HUES48 (cell line): Measurements from ENCODE around the gene TMEM250.
A peak's percentile ranks its signal among the peaks of the same experiment; 100 is the strongest.

Experiments used
- H3K27ac ChIP-seq: one replicate; pipeline ENCODE4 v1.7.0; 2013; ENCODE audit warnings: low read depth, low read length, inconsistent platforms
- H3K27me3 ChIP-seq: 2 replicates; pipeline ENCODE4 v1.6.1; 2013; ENCODE audit warnings: mild to moderate bottlenecking, low read length; ENCODE audit not compliant: control insufficient read depth, insufficient read depth
- H3K36me3 ChIP-seq: 2 replicates; pipeline ENCODE4 v1.6.1; 2013; ENCODE audit warnings: low read length; ENCODE audit not compliant: control insufficient read depth, insufficient read depth
- H3K4me1 ChIP-seq: 2 replicates; pipeline ENCODE4 v1.6.1; 2013; ENCODE audit warnings: mild to moderate bottlenecking, low read length; ENCODE audit not compliant: control insufficient read depth, insufficient read depth
- H3K4me3 ChIP-seq: 2 replicates; pipeline ENCODE4 v1.5.1; 2013; ENCODE audit warnings: mild to moderate bottlenecking, low read depth, low read length
- H3K9ac ChIP-seq: 2 replicates; pipeline ENCODE4 v1.6.1; 2013; ENCODE audit warnings: mild to moderate bottlenecking, low read depth, low read length, moderate library complexity
- H3K9me3 ChIP-seq: 2 replicates; pipeline ENCODE4 v1.6.1; 2013; ENCODE audit warnings: low read length; ENCODE audit not compliant: control insufficient read depth, insufficient read depth

The TMEM250 gene

DNA sequence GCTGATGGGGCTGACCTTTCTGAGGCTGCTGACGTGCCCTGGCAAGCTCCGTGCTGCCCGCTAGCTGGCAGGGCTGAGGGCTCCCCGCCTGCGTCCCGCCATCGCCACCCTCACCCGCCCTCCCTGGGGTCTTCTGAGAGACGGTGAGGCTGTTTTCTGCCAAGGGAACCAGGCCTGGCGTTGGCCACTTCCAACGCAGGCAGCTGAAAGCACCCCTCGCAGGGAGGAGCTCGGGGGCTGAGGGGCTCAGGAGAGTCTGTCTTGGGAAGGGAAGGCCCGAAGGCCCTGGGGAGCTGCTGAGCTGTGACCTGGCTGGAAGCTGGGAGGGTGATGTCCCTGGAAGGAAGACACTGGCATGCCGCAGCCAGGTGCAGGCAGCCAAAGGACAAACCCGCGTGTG is 9.8 kb upstream of the TMEM250 start:
- Histone ChIP-seq H3K4me1 (peaks cover under 1% of the 10 kb centered on the region; the same call in 1 of the 2 replicates), H3K27me3 (peaks cover 13% of the 10 kb centered on the region), H3K36me3 (no peaks in the 10 kb centered on the region), H3K4me3 (no peak overlapping the region), H3K9me3 (no peaks in the 10 kb centered on the region), H3K27ac (no peak overlapping the region), H3K9ac (no peak overlapping the region)

DNA sequence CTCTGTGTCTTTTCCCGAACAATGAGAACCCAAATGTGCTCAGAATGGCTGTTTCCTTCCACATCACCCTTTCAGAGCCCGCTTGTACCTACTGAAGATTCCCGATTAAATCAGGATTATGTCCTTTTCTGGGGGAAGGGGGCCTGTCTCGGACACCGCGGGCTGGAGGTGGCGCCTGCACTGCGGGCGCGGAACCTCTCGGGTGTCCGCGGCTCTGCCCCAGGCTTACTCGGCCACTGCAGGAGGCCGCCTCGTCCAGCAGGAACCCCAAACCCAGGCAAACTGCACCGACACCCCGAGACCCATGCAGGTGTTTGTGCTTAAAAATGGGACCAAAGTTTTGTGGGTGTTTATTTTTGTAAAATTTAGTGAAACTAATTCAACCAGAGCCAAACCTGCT is 8.6 kb upstream of the TMEM250 start:
- H3K4me1 ChIP-seq, result no peaks in the 10 kb centered on the region; the same call in 1 of the 2 replicates
- no peaks in the 10 kb centered on the region for H3K36me3 ChIP-seq
- no peak overlapping the region for H3K4me3 ChIP-seq
- H3K27ac ChIP-seq, result no peak overlapping the region
- H3K9ac ChIP-seq, result no peak overlapping the region
- H3K27me3 ChIP-seq, result peaks cover 8% of the 10 kb centered on the region; the same call in 1 of the 2 replicates
- H3K9me3 ChIP-seq, result no peaks in the 10 kb centered on the region

DNA sequence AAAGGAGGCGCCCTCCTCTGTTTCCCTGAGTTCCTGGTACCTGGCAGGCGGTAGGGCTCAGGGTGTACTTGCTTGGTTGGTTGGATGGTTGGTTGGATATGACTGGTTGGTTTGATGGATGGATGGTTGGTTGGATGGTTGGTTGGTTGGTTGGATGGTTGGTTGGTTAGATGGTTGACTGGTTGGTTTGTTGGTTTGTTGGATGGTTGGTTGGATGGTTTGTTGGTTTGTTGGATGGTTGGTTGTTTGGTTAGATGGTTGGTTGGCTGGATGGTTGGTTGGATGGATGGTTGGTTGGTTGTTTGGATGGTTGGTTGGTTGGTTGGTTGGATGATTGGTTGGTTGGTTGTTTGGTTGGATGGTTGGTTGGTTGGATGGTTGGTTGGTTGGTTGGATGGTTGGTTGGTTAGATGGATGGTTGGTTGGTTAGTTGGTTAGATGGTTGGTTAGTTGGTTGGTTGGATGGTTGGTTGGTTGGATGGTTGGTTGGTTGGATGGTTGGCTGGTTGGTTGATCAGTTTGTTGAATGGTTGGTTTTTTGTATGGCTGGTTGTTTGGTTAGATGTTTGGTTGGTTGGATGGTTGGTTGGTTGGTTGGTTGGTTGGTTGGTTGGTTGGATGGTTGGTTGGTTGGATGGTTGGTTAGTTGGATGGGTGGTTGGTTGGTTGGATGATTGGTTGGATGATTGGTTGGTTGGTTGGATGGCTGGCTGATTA is 6.5 kb upstream of the TMEM250 start:
- Histone ChIP-seq H3K4me1 (no peaks in the 10 kb centered on the region; the same call in 1 of the 2 replicates), H3K27me3 (no peaks in the 10 kb centered on the region)

DNA sequence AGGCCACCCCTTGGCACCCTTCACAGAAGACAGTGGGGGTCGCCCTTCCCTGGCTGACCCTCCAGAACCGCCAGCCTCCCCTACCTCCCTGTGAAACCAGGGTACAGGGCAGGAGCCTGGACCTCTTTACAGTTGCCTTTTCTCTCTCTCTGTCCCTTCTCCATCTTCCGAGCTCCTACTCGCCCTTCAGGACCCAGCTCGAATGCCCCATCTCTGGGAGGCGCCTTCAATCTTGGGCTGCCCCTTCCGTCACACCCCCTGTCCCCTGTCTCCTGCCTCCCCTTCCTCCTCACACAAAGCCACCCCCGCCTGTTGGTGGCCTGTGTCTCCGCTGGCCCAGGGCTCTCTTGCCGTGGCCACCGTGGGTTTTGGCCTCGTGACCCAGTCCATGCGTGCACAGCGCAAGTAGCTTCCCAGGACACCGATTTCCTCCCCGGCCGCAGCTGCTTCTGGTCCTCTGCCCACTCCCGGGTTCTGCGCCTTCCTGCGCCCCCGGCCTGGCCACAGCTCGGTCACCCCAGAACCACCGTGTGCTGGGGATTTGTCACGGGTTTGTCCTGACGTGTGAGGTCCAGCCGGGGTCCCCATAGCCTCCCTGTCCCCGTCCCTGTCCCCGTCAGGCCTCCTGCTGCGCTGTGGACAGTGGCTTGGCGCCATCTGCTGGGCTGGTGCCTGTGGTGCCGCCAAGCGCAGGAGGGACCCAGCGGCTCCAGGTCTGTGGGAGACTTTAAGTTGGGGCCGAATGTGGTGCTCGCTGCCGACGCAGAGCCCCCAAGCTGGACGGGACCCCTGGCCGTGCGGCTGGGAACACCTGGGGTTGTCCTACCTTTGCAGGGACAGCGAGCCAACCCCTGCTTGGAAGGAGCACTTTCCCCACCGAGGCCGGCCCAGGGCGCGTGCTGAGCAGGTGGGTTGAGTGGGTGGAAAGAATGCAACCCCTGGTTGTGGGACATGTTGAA is 4.0 kb upstream of the TMEM250 start:
- H3K36me3 ChIP-seq, result no peaks in the 10 kb centered on the region
- no peak overlapping the region for H3K27ac ChIP-seq
- no peaks in the 10 kb centered on the region for H3K9me3 ChIP-seq
- no peak overlapping the region for H3K4me3 ChIP-seq
- H3K27me3 ChIP-seq, result no peaks in the 10 kb centered on the region
- no peak overlapping the region for H3K9ac ChIP-seq
- peaks cover 4% of the 10 kb centered on the region for H3K4me1 ChIP-seq

More for the DNA sequence above, 6.5 kb upstream of the TMEM250 start:
- no peak overlapping the region for H3K27ac ChIP-seq
- H3K9ac ChIP-seq, result no peak overlapping the region
- H3K9me3 ChIP-seq, result no peaks in the 10 kb centered on the region
- H3K36me3 ChIP-seq, result no peaks in the 10 kb centered on the region
- H3K4me3 ChIP-seq, result no peak overlapping the region

DNA sequence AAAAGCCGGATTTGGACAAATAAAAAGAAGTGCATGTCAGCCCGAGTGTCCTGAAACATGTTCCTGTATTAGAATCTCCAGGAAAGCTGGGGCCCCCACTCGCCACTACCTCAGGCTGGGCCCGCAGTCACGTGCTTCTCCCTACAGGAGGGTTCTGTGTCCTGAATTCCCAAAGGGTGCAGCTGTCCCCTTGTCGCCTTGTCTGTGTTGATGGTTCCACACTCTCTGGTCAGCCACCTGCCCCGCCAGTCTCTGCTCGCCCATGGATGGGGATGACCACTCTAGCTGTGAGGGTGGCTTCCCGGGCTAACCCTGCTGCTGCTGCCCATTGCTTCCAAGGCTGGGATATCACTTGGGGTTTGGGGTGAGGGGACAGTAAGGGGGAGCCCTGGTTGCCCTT is 3.1 kb upstream of the TMEM250 start:
- Histone ChIP-seq H3K27me3 (no peaks in the 10 kb centered on the region), H3K4me3 (no peak overlapping the region), H3K27ac (no peak overlapping the region), H3K9ac (no peak overlapping the region), H3K36me3 (no peaks in the 10 kb centered on the region), H3K9me3 (no peaks in the 10 kb centered on the region), H3K4me1 (peaks cover 10% of the 10 kb centered on the region)

DNA sequence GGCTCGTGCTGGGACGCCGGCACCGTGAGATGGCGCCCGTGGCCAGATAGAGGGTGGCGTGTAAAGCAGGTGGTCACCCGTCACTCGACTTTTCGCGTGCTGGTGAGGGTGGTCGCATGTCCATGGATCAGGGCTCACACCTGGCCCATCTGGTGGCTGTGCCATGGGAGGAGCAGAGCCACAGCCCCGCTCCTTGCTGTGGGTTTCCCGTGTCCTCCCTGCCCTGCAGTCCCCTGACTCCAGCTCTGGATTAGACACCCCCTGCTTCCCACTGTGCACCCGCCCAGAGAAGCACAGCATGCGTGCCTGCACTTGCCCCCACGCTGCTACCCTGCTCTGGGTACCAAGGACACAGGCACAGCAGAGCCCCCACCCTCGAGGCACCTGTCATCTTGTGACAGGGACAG is 1.8 kb upstream of the TMEM250 start:
- Histone ChIP-seq H3K27me3 (no peaks in the 10 kb centered on the region), H3K4me3 (no peak overlapping the region), H3K9ac (no peak overlapping the region), H3K9me3 (no peaks in the 10 kb centered on the region), H3K4me1 (peaks cover 10% of the 10 kb centered on the region), H3K36me3 (peaks cover 12% of the 10 kb centered on the region), H3K27ac (no peak overlapping the region)

DNA sequence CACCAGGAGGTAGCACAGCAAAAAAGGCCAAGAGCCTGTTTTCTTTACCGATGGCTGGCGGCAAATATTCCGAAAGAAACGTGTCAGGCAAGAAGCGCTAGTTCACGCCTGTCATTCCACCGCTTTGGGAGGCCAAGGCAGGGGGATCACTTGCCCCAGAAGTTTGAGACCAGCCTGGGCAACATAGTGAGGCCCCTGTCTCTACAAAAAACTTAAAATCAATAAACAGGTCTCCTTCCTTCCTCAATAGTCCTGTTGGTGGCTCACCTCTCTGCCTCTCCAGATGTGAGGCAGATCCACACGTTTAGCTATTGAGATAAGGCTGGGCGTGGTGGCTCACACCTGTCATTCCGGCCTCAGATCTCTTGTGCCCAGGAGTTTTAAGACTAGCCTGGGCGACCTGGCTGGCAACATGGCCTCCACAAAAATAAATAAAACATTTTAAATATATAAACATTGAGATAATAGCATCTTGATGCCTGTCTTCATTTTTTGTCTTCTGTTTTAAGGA is 1.3 kb upstream of the TMEM250 start:
- Histone ChIP-seq H3K9me3 (no peaks in the 10 kb centered on the region), H3K4me1 (peaks cover 10% of the 10 kb centered on the region), H3K36me3 (peaks cover 16% of the 10 kb centered on the region), H3K9ac (no peak overlapping the region; the same call in 1 of the 2 replicates), H3K27me3 (no peaks in the 10 kb centered on the region), H3K27ac (peak overlapping the region; percentile 85), H3K4me3 (peak overlapping the region; percentile 77)

DNA sequence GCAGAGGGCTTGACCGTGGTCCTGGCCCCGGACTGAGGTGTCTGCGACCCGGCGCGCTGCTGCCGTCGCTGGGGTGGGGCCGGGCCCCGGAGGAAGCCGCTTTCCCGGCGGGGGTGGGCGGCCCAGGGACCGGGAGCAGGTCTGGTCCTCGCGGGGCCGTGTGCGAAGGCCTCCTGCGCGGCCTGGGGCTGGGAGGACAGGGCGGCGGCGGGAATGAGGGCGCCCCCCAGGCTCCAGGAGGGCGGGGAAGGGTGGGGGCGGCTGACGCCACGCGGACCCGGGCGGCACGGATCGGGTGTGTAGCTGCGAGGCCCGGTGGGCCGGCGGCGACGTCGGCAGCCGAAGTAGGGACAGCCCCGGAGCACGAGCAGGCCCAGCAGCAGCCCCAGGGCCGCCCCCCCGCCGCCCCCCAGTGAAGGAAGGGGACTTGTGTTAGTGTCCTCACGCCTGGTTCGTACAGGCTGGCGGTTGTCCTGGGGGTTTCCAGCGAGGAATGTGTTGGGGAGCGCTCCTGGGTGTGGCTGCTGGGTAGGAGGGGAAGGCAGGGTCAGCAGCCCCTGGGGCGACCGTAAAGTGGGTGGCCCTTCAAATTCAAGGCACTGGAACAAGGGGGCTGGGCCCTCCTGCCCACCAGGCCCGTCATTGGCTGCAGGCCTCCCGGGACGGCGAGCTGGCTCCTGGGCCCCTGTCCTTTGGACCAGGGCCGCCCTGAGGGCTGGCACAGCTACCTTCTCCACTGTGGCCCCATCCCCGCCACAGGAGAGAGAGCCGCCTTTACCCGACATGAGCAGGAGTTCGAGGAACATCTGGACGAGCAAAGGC is 597 bp upstream of the TMEM250 start:
- Histone ChIP-seq H3K9me3 (no peaks in the 10 kb centered on the region), H3K27me3 (no peaks in the 10 kb centered on the region), H3K4me1 (peaks cover 10% of the 10 kb centered on the region), H3K9ac (peak overlapping the region; percentile 57; the same call in 1 of the 2 replicates), H3K4me3 (peak overlapping the region; percentile 77), H3K36me3 (peaks cover 16% of the 10 kb centered on the region), H3K27ac (peak overlapping the region; percentile 85)

DNA sequence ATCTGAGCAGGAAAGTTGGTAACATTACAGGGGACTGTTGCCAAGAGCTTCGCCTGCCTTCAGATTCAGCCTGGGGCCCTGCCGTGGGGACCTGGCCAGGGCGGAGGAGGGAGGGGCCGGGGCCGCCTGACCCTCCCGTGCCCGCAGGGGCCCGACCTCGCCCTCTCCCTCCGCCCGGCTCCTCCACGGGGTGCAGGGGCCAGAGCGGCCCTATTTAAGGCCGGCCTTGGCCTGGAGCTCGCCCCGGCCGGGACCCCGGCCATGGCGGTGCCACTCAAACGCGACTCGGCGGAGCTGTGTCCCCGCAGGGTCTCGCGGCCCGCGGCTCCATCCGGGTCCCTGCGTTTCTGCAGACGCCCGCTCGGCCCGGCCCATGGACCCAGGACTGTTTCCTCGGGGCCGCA is 757 bp downstream of the TMEM250 start:
- no peaks in the 10 kb centered on the region for H3K27me3 ChIP-seq
- peaks cover 10% of the 10 kb centered on the region for H3K4me1 ChIP-seq
- peak overlapping the region; percentile 57 for H3K9ac ChIP-seq
- H3K4me3 ChIP-seq, result peak overlapping the region; percentile 77
- peaks cover 16% of the 10 kb centered on the region for H3K36me3 ChIP-seq
- no peaks in the 10 kb centered on the region for H3K9me3 ChIP-seq
- H3K27ac ChIP-seq, result peak overlapping the region; percentile 85

DNA sequence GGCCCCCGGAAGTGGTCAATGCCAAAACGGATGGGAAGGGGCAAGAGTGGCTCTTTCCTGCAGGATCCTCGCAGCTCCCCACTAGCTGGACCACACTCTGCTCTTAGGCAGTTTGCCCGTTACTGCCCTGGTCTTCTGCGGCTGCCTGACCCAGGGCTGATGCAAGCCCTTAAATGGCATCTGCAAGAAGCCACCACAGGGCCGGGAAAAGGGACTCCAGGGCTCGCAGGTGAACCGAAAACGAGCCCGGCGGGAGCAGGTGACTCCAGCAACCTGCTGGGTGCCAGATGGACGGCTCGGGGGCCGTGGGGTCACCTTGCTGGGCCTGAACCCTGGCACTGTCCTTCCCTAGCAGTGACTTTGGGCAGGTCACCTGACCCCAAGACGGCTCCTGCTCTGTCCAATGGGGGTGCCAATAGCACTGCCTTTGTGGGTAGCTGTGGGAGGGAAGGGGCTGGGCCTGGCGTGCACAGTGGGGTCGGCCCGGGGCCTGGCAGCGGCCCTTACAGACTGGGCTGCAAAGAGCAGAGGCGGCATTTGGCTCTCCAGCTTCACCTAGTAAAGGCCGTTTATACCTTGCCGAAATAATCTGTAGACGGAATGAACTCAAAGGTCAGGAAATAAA is 1.3 kb downstream of the TMEM250 start:
- H3K27ac ChIP-seq, result peak overlapping the region; percentile 85
- peak overlapping the region; percentile 57 for H3K9ac ChIP-seq
- peak overlapping the region; percentile 77 for H3K4me3 ChIP-seq
- no peaks in the 10 kb centered on the region for H3K9me3 ChIP-seq
- H3K27me3 ChIP-seq, result no peaks in the 10 kb centered on the region
- peaks cover 16% of the 10 kb centered on the region for H3K36me3 ChIP-seq
- peaks cover 10% of the 10 kb centered on the region for H3K4me1 ChIP-seq
